Measurements from ENCODE around the gene KCNJ1.
A peak's percentile ranks its signal among the peaks of the same experiment; 100 is the strongest.

KCNJ1 gene

DNA sequence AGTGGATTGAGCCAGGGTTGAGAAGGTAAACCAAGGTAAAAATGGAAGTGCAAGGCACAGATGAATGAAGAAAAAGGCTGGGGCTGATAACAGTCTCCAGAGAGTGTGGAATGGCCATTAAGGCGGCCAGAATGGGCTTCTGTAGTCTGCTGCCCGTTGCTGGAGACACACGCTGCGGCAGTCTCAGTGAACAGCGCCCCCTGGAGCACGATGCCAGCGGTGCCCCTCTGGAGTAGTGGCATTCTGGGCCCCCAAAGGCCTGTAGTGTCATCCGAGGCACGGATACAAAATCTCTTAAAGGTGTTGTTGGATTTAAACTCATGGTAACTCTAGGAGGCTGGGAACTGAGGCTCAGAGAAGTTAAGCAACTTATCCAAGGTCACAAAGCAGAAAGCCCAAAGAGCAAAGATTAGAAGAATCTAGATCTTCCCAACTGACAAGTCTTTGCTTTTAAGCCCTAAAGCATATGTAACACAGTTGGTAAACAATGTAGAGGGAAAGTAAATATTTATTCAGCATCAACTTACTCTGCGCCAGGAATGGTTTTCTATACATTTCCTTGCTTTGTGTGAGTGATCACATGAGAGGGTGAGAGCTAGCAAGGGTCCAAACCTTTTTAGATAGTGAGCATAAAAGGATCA, 18.2 kb downstream of the KCNJ1 start:
- peak; percentile 70 for DNase-seq (ENCODE audit: low spot score)

DNA sequence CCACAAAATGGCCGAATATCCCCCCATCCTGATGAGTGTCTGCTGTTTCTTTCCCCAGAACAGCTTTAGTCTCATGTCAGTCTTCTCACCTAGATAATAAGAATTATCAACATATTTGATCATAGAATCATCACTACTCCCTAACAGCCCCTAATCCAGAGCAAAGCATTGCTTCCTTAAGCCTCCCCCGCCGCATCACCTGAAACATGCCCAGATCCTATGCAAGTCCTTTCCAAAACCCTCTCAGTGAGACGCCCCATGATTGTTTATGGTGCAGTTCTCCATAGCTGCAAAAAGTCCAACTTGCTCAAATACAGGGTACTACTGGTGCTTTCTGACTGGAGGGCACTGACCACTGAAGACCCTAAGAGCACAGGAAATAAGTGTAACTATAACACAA, 20.1 kb downstream of the KCNJ1 start:
- DNase-seq (ENCODE audit: low spot score), result no peak

DNA sequence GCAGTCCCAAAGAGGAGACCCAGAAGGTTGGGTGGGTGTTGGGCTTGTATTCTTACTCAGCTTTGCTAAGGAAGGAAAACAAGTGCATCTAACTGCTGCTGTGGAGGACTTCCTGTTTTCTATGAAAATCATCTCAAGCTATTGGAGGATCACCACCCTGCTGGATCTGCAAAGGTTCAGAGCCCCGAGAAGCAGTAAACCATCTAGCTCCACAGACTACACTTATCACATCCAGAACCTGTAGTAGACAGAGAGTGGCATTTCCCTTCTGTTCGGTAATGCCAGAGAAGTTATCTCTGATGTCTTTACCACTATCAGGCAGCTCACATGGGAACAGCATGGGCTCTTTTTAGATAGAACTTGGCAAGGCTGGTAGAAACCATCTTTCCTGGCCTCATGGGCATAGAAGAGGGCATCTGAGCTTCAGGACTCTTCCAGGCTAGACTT, 21.7 kb downstream of the KCNJ1 start:
- peak; percentile 48 for DNase-seq (ENCODE audit: low spot score)

DNA sequence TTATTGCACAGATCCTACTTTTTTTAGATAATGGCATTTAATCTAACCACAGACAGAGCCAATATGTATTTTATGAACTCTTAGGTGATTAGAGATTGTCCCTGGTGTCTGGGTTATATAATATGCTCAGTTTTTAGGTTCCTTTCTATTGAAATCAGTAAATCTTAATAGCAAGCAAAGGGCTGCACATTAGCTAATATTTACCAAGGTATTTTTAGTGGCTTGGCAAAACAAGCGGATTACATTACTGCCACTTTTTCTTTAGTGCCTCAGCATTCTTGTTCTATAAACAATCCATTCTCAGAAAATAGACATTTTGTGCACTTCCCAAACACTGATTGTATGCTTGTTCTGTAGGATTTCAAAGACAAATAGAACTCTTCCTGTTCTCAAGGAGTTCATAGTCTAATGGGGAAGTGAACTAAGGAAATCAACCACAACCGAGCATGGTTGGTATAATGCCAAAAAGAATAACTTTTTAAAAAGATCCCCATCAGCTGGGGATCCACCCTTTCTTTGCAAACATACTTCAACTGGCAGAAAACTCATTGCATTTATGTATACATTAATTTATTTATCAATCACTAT, 23.8 kb downstream of the KCNJ1 start:
- DNase-seq (ENCODE audit: low spot score), result no peak

DNA sequence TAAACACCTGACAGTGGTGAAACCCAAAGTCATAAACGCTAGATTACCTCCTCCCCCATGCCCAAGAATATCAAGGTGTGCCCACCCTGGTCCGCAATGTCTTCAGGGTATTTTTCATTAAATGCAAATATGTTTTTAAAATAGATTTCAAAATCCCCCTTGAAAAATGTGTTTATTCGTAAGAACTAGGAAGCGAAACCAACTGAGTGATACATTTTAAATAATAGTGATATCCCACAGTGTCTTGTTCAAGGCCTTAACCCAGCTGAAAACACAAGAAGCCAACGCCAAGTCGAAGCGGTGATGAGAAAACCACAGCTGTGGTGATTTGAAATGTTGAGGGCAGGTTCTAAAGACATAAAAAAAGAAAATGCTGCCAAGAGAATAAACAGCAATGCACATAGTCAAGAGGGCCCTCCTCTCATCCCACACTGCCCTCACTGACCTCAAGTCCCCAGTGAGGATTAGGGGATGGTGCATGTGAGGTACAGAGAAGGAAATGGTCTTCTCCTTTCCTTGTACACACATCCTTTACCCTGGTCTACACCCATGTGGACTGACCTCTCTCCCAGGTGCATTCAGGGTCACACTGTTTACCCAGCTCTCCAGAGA, 25.5 kb downstream of the KCNJ1 start:
- peak; percentile 20 for DNase-seq (ENCODE audit: low spot score)

DNA sequence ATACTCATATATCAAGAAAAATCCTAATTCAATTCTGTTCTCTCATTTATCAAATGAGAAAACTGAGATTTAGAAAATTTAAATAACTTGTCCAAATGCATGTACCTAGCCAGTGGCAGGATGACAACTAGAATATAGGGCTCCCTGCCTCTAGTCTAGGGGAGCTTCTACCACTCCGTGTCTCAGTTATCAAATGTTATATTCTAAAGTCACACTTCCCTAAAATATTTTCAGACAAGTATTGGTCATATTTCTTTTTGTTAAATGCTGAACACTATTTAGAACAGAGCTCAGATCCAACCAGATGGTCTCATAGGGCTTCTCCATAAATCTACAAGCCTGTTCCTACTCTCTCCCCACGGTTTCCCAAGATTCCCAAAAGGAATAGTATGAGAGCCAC, 26.3 kb downstream of the KCNJ1 start:
- DNase-seq (ENCODE audit: low spot score), result no peak

DNA sequence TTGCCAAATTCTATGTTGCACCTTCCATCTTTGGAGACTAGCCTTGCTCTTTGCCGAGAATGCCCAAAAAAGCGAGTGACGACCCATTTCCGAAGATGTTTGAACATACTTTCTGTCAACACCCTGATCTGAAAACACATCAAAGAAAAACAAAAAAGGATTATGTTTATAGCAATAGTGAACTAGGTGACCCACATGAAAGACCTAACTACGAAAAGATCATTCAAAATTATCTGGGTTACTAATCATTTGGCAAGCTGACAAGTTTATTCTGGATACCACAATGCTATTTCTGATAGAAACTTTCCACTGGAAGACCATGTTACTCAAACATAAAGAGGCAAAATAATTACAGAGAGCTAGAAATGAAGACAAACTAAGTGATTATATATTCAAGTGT, 27.0 kb downstream of the KCNJ1 start:
- DNase-seq (ENCODE audit: low spot score), result peak; percentile 77

DNA sequence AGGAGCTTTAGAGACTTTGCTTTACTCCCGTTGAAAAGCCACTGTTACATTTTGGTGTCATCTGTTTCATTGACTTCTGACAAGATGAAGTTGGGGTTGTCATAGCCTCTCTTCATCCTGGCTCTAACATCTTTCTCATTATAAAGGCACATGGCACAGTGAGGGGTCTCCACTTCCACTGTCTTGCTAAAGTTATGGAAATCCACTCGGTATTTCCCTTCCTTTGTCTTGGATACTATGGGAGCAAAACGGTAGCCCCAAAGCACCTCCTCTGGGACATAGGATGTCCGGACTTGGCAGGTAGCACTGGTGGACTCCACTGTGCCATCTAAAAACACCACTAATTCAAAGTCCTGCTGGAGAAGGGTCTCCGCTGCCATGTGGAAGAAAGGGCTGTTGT, 28.0 kb downstream of the KCNJ1 start:
- no peak for DNase-seq (ENCODE audit: low spot score)

DNA sequence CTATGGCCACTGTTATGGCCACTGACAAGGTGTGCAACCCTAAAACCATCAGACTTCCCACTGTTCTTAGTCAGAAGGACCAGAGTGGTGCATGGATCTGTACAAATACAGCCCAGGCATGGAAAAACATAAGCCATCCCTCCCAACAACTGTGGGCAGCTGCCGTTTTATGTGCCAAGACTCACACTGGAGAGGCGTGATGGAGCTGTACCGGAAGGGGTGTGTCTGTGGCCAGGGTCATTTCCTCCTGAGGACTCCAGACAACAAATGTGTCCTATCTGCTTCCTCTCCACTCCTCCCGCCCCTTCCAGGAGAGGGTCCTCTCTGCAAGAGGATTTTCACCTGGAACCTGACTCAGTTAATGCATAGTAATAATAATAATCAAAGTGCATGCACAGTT, 29.5 kb downstream of the KCNJ1 start:
- DNase-seq (ENCODE audit: low spot score), result peak; percentile 34

DNA sequence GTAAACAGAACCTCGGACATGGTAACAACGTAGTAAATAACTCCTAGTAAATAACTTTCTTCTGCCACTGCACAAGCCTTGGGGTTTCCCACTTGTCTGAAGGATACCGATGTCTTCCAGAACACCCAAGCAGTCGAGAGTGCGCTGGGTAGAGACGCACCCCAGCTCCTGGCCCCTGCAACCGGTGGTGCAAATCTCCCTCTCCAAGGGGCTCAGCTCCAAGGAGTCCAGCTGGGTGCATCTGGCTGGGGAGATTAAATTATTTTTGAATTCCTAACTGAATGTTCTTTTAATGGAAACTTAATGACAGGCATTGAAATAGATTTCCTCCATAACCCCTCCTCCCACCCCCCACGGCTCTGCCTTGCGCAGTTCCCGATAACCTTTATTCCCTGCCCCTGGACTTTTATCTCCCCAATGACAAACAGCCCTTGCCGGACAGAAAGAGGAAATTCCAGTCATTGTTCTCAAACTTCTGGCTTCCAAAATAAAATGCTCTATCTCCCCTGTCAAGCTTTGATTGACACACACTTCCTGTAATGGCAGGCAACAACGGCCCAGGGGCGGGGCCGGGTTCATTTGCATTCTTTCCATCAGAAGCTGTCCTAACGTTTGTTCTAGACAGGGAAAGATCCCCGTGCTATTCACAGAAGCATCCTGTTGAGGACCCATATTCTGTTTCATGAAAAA, 31.2 kb downstream of the KCNJ1 start:
- no peak for DNase-seq (ENCODE audit: low spot score)

DNA sequence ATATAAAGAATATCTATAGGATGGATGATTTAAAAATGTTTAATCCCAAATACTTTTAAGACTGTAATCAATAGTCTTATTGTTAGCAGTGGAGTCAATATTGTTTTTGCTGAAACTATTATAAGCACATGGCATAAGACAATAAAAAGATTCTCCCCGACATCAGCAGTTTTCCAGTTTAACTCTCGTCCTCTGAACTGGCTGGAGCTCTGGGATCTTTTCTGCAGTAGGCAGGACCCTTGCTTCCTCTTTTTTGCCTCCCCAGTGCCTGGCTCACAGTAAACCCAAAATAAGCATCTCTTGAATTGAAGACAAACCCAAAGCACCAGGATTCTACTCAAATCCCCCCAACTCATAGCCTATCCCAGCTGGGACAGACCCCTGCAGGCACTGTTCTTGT, 32.9 kb downstream of the KCNJ1 start:
- DNase-seq (ENCODE audit: low spot score), result no peak

DNA sequence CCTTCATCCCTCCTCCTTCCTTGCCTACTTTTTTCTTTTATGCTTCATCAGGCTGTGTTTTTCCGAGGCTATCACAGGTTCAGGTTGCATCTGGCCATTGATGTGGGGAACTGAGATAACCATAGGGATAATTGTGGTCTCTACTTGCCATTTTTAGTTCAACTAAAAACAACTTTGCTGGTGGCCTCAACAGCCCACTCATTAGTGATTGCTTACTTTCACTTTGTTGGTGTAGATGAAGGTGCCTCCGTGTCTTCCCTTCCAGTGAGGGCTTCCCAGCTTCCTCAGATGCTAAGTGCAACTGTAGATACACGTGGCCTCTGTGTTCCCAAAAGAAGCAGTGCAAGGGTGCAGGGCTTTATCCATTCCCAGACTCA, 35.0 kb downstream of the KCNJ1 start:
- no peak for DNase-seq (ENCODE audit: low spot score)

DNA sequence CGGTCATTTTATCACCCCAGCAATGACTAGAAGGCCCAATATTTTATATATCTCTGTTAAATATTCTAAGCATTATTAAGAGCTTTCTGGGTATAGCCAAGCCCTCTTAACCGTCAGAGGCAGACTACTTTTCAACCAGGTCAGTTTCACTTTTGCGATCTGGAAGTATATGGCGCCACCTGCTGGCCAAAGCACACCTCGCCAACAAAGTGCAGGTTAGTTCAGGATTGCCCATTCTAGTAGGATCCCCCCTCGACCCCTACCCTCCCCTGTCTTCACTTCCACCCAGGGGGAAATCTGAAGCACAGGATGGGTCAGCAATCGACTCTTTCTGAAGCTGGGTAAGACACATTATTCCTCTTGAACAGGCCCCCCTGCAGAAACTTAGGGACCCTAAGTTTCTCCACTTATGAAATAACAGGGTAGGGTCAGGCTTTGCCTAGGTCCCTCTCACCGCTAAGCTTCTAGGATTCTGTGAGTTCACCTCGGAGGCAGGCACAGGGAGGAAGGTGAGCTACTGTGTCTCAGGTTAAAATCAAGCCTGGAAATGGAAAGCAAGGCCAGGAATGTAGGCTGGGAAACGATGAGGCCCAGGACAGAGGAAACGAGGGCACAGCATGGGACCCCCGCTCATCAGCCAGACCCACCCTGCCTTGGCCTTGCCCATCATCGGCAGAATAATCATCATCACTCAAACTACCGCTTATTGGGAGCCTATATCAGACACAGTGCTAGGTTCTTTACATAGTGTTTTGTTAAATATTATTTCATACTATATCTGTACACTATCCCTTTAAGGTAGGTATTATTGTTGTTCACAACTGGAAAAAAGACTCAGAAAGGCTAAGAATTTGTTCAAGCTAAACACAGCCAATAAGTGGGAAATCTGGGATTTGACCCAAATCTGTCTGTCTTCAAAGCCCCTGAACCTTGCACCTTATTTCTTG, 35.6 kb downstream of the KCNJ1 start:
- peak; percentile 90 for DNase-seq (ENCODE audit: low spot score)

DNA sequence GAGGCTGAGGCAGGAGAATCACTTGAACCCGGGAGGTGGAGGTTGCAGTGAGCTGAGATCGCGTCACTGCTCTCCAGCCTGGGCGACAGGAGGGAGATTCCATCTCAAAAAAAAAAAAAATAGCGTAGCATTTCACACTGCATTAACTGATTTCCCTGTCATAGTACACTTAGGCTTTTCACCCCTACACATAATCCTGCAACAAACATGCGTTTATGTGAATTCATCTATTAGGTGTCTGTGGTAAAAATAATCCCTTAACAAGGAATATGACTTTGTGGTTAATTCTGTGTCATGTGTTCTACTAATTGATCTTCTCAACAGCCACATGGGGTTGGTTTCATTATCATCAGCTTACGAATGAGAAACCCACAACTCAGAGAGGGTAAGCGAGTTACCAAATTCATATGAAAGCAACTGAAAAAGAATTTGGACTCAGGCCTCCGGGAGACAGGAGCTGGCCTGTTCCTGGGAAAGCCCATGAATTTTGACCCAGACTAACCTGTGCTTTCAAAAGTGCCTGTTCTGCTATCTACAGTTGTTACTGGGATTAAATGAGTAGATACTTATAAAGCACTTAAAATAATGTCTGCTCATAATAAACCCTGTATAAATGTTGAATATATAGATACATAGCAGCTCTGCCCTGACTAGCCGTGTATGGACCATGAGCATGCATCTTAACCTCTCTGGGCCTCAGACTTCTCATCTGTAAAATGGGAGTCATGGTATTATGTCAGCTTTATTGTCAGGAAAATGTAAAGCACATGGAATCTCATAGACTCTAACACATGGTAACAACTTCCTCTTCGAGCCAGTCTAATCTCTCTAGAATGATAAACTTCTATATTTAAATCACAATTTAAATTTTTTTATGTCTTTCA, 36.6 kb downstream of the KCNJ1 start:
- peak; percentile 62 for DNase-seq (ENCODE audit: low spot score)

DNA sequence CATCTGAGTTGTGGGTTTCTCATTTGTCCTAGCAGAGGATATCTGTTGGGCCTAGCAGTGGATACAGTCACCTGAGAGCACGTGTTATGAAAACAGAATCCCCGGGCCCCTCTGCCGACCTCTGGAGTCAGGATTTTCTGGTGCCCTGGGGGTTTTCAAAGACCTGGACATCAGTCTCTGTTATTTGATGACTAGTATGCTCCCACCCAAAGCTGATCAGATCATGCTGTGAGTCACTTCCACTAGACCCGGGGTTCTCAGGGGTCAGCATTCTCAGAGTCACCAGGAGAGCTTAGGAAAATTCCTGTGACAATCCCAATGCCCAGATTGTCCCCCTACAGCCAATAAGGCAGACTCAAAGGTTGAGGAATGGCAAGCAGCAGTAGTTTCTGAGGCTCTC, 38.7 kb downstream of the KCNJ1 start:
- DNase-seq (ENCODE audit: low spot score), result no peak

DNA sequence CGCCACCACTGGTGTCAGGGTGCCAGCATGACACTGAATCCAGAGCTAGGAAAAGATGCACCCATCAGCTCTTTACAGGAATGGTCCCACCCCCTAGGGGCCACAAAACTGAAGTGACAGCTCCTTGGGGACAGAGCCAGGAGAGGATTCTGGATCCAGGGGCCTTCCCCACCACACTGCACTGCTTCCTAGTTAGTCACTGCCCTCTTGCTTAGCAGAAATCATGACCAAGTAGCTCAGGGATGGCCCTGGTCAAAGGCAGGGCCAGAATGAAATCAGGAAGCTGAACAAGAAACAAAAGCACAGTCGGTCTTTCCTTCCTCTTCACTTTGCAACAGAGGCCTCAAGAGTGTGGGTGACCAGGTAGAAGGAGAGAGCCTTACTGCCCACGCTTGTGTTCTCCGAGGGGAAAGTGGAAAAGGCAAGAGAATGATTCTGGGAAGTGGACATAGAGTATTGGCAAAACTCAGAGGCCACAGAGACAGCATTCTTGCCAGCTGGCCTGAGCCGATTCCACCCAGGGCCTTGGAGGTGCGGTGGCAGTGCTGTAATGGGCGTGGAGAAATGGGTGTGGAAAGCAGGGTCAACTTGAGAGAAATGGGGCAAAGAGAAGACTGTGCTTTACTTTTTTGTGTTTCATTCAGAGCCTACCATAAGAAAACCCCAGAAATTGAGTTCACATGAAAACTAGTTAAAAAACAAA, 39.8 kb downstream of the KCNJ1 start:
- no peak for DNase-seq (ENCODE audit: low spot score)

DNA sequence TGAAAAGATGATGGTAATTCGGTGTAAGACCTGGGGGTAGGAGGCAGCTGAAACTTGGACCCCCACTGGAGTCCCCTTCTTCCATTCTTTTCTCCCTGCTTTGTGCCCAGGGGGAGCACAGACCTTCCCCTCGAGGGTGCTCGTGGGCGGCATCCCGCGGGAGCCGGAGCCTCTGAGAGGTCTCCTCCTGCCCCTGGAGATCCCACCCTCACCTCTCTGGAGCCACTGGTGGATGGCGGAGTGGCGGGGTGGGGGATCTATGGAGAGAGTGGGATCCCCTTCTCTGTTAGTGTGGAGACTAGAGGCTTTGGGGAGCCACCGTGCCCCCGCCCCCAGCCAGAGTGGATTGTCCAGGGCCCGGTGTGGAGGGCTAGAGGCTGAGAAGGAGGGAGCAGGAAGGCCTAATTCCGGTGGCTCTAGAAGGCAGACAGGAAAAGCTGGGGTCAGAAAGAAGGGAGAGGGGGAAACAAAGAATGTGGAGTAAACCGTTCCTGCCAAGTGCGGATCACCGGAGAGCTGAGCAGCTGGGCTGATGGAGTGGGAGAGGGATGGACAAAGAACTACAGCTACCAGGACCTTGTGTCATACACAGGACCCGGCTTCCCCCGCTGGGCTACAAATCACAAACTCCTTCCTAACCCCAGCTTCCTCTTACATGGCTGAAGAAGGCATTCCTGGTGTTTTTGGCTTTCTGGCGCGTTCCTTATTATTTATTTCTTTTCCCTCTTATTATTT, 41.9 kb downstream of the KCNJ1 start:
- no peak for DNase-seq (ENCODE audit: low spot score)

DNA sequence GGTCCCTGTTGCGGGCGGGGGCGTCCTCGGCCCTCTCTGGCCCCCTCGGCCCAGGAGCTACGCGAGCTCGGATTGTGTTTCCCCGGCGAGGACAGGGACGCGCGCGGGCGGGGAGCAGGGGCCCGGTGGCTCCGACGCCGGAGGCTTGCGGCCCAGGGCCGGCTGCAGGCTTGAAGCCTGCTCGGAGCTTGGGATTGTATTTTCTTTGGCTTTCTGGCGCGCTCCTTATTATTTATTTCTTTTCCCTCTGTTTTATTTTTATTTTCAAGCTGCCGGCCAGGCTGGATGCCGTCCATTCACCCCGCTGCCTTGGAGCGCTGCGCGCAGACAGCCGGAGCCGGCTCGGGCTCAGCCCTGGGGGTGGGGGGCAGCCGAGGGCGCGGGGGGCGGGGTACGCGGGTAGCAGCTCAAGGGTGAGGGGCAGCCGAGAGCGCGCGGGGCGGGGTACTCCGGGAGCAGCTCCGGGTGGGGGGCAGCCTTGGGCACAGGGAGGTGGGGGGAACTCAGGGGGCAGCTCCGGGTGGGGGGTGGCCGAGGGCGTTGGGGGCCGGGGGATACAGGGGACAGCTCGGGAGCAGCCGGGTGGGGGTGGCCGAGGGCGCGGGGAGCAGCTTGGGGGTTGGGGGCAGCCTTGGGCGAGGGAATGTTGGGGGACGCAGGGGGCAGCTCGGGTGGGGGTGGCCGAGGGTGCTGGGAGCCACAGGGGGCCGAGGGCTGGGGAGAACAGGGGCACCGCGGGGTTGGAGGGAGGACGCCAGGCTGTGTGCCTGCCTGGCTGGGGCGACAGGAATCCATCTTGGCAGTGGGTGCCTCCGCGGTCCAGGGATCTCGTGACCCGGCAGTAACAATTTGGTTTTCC, 42.7 kb downstream of the KCNJ1 start:
- no peak for DNase-seq (ENCODE audit: low spot score)

DNA sequence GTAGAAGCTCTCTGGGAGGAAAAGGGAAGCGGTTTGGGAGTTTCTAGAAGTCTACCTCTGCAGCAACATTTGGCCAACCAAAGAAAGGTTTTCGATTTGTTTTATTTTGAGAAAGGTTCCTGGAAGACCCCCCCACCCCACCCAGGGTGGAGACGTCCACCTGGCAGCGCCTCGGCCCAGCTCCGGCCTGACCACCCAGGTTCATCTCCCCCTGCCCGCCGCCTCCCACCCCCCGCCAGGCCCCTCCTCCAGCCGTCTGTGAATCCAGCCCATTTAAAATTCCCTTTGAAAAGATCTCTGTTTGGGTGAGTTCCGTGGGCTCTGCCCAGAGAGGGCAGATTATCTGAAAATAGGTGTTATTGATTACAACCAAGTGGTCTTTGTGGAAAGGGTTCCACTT, 43.3 kb downstream of the KCNJ1 start:
- DNase-seq (ENCODE audit: low spot score), result no peak

Data from CD4-positive, alpha-beta T cell treated with Interleukin-2 at 100 ng/mL for 4 hours (primary cell).